Limb (tissue), 2 donors: ENCODE results near the gene KRTAP17-1.
"Not testable (repeated sequence)": the region's sequence is repeated elsewhere in the genome, so short reads cannot be mapped to it uniquely, and the experiment has no call there.

Experiments used
- DNase-seq, 2 donors: peaks; one replicate each; pipeline ENCODE4 v3.0.0-alpha.2; 2016; ENCODE audit errors: extremely low spot score in 2 of 2

KRTAP17-1 gene, protein sequence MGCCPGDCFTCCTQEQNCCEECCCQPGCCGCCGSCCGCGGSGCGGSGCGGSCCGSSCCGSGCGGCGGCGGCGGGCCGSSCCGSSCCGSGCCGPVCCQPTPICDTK

DNA sequence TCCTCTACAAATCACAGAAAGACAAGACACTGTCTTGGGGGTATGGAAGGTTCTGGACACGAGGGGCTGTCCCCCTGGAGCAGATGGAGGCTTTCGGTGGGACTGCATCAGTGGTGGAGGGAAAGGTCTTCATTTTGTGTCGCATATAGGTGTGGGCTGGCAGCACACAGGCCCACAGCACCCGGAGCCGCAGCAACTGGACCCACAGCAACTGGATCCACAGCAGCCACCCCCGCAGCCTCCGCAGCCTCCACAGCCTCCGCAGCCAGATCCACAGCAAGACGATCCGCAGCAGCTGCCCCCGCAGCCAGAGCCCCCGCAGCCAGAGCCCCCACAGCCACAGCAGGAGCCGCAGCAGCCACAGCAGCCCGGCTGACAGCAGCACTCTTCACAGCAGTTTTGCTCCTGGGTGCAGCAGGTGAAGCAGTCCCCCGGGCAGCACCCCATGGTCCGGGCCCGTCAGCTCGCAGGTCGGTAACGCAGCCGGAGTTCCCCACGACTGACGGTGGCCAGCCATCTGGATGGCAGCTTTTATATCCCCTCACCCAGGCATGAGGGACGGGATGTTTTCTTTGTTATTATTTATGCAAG lies at the start of gene KRTAP17-1:
TSS of gene KRTAP17-1 (minus strand) at position 507 of the 591 bp plus-strand sequence. CDS start at position 447, 60 bp downstream.
- DNase-seq: no peak

DNA sequence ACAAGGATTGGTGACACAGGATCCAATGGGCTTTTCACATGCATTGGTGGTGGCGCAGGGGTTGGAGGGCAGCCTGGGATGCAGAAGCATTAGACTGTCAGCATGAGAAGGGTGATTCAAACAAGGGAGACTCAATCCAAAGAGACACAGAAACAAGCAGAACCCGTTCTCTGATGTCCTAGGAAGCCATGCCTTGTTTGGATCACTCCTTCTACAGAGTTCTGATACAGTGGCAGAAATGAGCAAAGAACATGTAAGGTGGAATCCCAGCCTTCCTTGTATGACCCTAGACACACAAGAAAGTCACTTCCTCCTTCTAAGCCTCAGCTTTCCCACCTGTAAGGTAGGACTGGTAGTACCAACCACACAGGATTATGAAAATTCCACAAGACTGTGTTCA lies 48.4 kb upstream of the KRTAP17-1 start:
- no peak for DNase-seq

DNA sequence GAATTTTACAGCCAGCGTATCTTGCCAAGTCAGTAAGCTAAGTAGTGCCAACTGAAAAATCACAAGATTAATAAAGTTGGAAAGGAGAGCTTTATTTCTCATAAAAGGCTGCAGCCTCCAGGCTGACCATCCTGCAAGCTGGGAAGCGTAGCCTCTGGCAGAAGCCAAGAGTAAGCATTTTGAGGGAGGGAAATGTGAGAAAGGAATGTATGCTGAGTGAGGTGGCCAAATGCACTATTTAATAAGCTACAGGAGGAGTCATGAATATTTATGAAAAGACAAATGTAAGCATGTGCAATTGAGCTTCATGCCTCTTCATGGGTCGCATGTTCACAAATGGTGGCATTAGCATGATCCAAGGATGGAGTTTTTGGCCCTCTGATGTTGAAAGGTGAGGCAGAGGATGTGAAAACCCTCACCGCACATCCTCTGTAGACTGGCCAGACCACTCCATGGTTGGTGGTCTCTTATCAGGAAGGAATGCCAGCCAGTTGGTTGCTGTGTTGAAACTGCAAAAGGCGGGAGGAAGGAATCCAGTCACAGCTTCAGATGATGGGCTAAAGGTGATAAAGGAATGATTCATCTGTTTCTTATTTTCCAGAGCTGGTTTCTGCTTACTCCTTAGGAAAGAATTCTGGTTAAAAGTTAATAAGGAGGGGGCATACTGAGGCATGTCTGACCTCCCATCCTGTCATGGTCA lies 44.9 kb upstream of the KRTAP17-1 start:
- DNase-seq: no peak

DNA sequence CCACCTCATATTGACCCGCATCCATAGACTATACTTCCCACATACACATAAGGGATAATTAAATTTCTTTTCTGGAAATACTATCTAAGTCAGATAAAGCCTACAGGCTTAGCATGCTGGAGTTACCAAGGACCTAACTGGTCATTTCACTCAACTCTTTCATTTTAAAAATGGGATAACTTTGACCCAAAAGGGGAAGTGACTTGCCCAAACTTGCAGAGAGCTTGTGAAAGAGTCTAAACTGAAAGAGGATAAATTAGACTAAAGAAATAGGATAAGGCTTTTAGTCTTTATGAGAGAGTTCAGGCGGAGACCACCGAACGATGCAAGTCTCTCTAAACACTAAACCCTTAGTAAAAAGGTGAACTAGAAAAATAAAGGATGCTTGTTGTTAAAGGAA lies 39.0 kb upstream of the KRTAP17-1 start:
- no peak for DNase-seq

DNA sequence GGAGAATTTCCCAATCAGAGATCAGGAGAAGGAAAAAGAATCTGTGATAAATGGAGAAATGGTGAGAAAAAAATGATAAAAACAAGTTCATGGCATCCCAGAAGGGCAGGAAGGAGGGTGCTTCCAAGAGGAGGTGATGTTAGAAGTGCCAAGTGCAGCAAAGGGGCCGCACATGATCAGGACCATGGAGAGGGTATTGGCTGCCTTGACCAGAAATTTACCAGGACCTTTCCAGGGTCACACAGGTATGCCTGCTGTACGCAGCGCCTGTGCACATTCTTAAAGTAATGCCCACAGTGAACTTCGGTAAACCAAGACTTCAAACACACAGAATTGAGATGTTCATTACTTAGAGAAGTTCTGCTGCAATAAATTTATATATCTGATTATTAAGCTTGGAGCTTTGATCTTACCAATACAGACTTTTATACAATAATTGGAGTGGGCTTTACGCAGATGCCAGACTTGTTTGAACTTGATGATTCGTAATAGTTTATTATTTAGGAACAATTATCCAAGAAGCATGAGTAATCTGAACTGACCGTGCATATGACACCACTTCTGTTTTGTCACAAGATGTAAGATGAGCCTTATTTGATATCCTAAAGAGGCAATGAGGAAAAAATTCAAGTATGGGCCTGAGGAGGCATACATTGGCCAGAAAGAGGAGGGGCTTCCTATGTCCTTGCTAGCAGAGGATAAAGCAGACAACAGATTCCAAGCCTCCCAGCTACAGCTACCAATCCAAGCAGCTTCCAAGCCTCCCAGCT lies 37.3 kb upstream of the KRTAP17-1 start:
- DNase-seq: no peak

DNA sequence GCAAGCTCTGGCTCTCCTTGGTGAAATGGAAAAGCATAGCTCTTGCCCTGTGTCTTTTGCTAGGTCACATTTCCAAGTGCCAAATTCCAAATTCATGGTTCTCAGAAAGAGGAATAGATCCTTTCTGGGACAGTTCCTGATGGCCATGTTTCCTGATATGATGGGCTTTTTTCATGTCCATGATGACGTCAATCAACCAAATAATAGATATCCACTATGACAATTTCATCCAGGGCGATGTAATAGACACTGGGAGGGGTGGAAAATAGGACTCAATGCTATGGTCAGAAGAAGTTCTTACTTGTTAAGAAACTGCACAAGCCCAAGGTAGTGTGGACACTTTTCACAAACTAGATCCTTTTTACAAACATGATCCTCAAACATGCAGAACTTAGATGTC lies 35.7 kb upstream of the KRTAP17-1 start:
- no peak for DNase-seq

DNA sequence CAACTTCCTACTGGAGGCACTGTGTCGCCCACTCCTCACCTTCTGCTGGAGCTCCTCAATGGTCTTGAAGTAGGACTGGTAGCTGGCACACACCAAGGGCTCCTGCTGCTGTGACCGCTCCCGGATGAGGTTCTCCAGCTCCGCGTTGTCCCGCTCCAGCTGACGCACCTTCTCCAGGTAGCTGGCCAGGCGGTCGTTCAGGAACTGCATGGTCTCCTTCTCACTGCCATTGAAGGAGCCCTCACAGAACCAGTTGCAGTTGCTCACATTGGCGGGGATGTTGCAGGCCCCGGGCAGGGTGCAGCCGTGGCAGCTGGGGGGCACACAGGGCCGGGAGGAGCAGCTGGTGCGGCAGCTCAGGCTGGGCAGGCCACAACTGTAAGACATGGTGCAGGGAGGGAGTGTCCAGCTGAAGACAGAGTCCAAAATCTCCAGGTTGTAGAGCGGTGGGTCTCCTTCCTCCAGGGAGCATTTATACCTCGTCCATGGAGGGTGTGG lies 34.9 kb upstream of the KRTAP17-1 start, which contains the start of gene KRT33A:
TSS of gene KRT33A (minus strand) at position 448 of the 498 bp plus-strand sequence. CDS start at position 387, 61 bp downstream.
- DNase-seq: not testable (repeated sequence)

DNA sequence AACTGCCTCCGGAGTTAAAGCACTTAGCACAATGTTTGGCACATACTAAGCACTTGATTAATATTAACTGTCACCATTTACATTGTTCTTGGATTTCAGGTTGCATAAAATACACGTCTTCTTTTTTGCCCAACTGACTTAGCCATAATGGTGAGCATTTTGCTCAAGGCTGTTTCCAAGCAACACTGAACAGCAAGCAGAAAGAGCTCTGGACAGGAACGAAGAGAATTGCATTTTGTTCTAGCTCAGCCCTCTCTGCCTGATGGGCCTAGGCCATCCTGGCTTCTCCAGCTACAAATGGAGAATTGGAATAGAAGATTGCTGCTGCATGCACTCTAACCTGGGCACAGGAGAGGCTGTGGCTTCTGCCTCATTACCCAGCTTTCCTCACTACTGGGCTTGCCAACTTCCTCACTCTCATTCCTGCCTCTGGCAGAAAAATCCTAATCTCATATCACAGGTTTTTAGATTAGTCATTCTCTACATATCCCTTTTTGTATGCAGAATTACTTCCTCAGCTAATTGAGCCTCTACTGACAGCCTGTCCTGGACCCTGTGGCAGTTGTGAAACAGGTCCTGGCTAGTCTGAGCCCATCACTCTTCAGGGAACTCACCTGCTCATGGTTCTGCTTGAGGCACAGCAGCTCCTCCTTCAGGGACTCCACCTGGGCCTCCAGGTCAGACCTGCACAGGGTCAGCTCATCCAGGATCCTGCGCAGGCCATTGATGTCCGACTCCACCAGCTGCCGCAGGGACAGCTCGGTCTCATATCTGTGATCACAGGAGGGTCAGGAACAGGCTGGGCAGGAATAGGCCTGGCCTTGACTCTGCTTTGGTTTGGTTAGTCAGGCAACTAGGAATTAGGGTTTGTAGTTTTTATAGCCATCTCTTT lies 32.6 kb upstream of the KRTAP17-1 start:
- DNase-seq: no peak

DNA sequence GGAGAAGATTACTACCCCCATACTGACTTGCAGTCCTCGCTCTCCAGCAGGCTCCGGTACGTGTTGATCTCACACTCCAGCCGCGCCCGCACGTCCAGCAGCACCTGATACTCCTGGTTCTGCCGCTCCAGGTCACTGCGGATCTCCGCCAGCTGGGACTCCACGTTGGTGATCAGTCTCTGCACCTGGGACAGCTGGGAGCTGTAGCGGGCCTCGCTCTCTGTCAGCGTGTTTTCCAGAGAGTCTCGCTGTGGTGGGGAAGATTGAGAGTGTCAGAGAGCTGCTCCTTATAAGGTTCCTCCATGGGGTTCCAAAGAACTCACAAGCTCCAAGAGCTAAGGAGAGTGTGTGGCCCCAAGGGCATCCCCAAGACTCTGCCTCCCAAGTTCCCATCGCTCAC lies 30.9 kb upstream of the KRTAP17-1 start:
- DNase-seq: not testable (repeated sequence)

DNA sequence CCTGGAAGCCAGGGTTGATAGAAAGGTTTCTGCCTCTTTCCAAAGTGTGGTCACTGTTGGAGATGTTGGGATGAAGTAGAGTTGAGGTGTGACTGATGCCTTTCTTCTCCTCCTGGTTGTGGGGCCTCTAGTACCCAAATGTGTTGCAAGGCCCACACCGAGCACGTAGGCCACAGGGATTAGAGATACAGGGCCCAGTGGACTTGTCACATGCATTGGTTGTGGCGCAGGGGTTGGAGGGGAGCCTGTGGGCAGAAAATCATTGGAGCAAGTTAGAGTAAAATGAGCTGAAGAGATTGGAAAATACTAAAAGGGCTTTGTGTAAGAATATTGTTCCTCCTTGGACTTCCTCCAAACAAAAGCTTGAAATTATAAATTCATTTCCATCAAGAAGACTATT lies 30.5 kb upstream of the KRTAP17-1 start:
- no peak for DNase-seq

DNA sequence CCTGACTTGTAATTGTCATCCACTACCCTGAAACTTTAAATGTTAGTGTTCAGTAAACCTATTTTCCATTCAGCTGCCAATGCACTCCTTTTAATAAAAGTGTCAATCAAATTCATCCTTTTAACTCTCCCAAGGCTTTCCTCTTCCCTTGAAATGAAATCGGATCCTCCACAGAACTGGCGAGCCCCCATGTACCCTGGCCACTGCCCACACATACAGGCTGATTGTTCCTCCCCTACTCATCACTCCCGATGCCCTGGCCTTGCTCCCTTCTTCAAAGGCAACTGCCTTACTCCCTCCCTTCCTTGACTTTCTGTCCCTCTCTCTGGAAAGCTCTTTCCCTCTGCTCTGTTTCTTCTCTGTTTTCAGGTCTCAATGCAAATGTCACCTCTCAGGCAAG lies 27.5 kb upstream of the KRTAP17-1 start:
- DNase-seq: no peak

DNA sequence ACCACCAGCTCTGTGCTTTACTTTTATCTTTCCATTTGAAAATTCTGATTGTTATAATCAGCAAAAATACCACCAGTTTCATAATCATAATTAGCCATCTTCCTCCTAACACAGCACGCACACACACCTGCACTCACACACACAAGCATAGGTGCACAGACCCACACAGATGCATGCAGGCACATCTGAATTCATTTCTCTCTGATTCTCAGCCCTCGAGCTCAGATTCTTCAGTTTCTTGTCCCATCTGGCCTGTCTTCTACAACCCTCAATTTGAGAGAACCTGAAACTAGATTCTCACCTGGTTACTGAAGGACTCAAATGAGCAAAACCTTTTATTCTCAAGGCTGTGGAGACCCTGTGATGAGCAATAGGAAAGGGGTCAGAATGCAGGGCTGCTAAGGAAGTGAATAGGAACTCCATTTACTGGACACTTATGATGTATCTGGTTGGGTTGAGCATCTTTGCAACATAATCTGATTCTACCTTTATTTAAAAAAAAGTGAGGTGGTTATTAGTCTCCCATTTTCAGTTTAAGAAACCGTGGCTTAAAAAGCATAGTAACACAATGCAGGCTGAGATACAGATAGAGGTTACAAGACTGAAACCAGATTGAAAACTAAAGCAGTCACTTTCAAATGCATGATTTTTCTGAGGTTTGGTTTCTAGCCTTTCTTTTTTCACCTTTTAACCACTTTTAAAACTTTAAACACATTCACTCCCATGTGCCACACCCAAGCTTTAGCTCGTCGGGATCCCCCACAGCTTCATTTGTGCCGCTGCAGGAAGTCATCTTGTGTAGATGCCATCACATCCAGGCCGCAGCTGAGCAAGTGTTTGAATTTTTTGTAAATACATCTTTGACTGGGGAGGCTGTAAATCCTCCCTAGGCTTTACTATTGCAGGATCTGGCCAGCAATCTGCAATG lies 25.7 kb upstream of the KRTAP17-1 start:
- DNase-seq: no peak

DNA sequence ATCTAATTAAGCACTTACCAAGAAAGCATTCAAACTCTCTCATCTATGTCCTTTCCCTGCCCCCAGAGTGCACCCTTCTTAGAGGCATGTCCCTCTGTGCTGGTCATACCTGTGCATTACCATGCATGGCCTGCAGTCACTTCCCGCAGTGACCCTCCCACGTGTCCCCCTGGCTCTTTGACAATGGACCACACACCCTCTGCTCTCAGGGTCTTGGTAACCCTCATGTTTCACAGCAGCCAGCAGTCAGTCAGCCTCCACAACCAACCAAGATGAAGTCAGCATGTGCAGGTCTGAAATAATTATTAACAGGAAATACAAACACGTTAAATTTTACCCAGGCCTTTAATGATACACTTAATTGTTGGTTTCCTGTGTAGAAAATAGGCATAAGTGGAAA lies 25.0 kb upstream of the KRTAP17-1 start:
- DNase-seq: no peak

DNA sequence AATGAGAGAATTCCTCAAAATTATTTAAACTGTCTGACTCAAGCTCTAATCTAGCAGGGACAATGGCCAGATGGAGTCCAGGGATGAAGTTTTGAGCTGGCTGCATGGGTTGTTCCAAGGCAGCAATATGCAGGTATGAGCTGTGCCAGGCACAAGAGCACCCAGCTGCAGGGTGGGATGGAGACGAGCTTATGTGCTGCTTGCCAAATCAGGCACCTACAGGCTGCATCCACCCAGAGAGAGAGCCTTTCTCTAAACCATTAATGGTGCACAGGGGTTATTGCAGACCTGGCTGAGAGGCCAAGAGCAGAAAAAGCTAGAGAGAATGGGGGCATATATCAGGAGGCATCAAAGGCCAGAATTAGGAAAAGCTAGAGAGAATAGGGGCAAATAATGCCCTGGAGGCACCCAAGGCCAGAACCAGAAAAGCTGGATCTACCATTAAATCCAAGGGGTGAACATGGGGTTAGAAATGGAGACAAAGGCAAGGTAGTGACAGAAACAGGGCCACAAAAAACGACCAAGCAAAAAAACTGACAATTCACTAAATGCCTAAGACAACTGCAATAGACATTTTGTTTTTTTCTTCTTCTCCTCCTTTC lies 24.2 kb upstream of the KRTAP17-1 start:
- DNase-seq: no peak

DNA sequence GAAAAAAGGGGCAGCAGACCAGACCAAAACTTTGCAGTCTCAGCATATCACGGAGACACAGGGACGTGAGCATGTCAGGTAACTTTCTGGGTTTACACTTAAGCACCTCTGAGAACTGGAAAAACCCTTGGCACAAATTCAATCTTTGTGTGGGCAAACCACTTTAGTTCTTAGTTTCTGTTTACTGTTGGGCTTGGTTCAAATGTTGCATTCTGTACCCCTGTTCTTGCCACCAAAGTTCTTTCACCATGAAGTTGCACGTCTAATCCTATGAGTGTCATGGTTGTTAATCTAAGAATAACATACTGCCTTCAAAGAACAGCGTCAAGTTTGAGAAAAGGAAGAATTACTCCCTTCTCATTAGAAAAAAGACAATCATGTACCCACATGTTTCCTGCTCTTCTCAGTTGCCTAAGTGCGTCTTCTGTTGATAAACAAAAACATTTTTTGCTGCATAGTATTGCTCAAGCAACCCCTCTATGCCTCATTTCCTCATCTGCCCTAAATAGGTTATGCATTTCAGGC lies 23.5 kb upstream of the KRTAP17-1 start:
- no peak for DNase-seq

DNA sequence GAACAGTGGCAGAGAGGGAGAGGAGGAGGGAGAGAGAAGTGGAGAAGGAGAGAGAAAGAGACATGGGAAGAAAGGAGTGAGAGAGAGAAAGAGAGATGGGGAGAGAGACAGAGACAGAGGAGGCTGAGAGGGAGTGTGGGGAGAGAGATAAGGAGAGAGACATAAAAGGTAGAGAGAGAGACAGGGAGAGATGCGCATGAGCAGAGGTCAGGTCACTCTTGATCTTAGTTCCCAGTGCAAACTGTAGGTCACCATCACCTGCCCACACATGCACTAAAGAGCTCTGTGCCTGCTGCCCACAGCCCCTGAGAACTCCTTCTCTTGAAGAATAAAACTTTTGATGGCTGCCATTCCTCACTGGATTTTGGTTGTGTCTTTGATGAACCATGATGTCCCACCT lies 20.2 kb upstream of the KRTAP17-1 start:
- DNase-seq: no peak

DNA sequence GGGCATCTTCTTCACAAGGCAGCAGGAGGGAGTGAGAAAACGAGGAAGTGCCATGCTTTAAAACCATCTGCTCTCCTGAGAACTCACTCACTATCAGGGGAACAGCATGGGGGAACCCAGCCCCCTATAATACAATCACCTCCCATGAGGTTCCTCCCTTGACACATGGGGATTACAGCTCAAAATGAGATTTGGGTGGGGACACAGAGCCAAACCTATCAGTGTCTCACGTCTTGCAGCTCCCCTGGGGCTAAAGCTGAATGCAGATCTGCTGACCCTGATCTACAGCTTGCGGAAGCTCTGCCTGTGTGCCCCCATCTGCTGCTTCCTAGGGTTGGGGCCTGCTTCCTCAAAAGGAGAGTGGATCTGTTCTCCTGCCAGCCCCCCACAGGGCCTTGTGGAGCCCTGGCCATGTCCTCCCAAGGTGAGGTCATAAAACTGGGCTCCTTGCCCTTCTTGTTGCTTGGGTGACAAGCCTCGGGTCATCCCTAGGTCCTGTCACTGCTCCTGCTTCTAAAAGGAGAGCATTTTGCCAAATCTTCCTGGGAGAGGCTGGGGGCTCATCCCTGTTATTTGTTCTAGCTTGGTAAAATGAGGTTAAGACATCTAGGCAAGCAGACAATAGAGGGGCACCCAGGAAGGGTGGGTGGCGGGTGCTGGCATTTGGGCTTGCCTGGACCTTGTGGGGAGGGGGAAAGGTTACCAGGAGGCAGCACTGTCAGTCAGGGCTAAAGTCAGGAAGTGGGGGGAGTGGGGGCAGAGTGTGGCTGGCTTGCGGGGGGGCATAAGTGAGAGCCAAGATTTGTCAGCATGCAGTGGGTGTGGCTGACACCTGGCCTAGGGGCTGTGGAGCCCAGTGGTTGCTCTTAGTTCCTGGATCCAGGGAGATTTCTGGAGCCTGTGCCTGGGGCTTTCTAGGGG lies 19.1 kb upstream of the KRTAP17-1 start:
- DNase-seq: no peak

DNA sequence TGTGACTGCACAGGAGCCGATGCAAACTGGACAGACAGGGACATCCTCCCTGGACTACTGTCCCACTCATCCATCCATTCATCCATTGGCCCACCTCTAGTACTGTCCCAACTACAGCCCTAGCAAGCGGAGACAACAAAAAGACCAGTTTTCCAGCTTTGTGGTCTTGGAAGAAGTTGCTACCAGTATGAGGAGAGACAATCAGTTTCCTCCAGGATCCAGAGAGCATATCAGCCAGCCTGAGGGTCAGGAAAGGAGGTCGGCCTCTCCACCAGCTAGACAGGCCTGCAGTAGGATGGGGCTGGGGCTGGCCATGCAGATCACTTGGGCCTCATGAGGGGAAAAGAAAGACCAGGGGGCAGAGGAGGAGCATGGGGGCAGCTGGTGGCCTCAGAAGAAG lies 18.3 kb upstream of the KRTAP17-1 start:
- DNase-seq: no peak
